Measurements from ENCODE around the gene FOLR3. TPM values are rescaled to one million over a fixed set of nuclear protein-coding genes. Genes with fewer than 3 reads are reported as not detected.
"Not testable (repeated sequence)": the region's sequence is repeated elsewhere in the genome, so short reads cannot be mapped to it uniquely, and the experiment has no call there.

The FOLR3 gene
- total RNA-seq, 1 experiment from 2014 or later = not detected

GRCh38 chr11:72139500-72139899 lies 4.0 kb downstream of the FOLR3 start:
- peaks cover 27% of the 10 kb centered on the region for H3K27me3 Mint-ChIP-seq (ENCODE audit: low read depth)
- no peaks in the 10 kb centered on the region for H3K36me3 Mint-ChIP-seq
- H3K9me3 Mint-ChIP-seq = no peaks in the 10 kb centered on the region
- ChIA-PET POLR2A (no interaction called here), CTCF (no interaction called here)
- DNase-seq (ENCODE audit: low spot score) (no peak), ATAC-seq (no peak)
- no peak overlapping the region for H3K27ac Mint-ChIP-seq
- TF ChIP-seq ETV6 (CRISPR knock-in tag; IDR thresholded peaks at IDR 0.05) = no peak
- TF ChIP-seq AFF4 (CRISPR knock-in tag; IDR thresholded peaks at IDR 0.05; ENCODE audit: borderline replicate concordance) = no peak
- TF ChIP-seq FOXK1 (CRISPR knock-in tag; IDR thresholded peaks at IDR 0.05) = no peak
- TF ChIP-seq GRHL2 (CRISPR knock-in tag; IDR thresholded peaks at IDR 0.05; ENCODE audit: insufficient replicate concordance, severe bottlenecking) = no peak
- TF ChIP-seq HMGA2 (CRISPR knock-in tag; IDR thresholded peaks at IDR 0.05) = no peak
- no peak overlapping the region for H3K4me3 Mint-ChIP-seq
- no peaks in the 10 kb centered on the region for H3K4me1 Mint-ChIP-seq

GRCh38 chr11:72140661-72141060 lies 5.1 kb downstream of the FOLR3 start:
- ChIA-PET POLR2A (no interaction called here), CTCF (interaction anchor here (0.6 kb wide), 1 partner anchor 331 kb away, joined by 3 read pairs; no protein-coding TSS in a partner anchor)
- TF ChIP-seq ZNF263 (CRISPR knock-in tag; IDR thresholded peaks at IDR 0.05; ENCODE audit: low read depth) (no peak), FOXP4 (CRISPR knock-in tag; IDR thresholded peaks at IDR 0.05) (no peak), ZNF425 (CRISPR knock-in tag; conservative IDR thresholded peaks at IDR 0.05) (no peak), ETV6 (CRISPR knock-in tag; IDR thresholded peaks at IDR 0.05) (no peak), JAZF1 (CRISPR knock-in tag; IDR thresholded peaks at IDR 0.05) (no peak), ESRRA (CRISPR knock-in tag; IDR thresholded peaks at IDR 0.05; ENCODE audit: borderline replicate concordance) (no peak), E2F5 (CRISPR knock-in tag; IDR thresholded peaks at IDR 0.05) (no peak), ZNF232 (CRISPR knock-in tag; IDR thresholded peaks at IDR 0.05) (no peak), NFATC4 (CRISPR knock-in tag; IDR thresholded peaks at IDR 0.05) (no peak)
- Mint-ChIP-seq H3K4me3 (no peak overlapping the region), H3K36me3 (no peaks in the 10 kb centered on the region), H3K27me3 (ENCODE audit: low read depth) (peaks cover 27% of the 10 kb centered on the region), H3K4me1 (no peaks in the 10 kb centered on the region), H3K9me3 (no peaks in the 10 kb centered on the region), H3K27ac (no peak overlapping the region)
- no peak for ATAC-seq
- DNase-seq (ENCODE audit: low spot score) = no peak

GRCh38 chr11:72141066-72141465 lies 5.5 kb downstream of the FOLR3 start:
- Mint-ChIP-seq H3K27ac (no peak overlapping the region), H3K4me1 (no peaks in the 10 kb centered on the region), H3K27me3 (ENCODE audit: low read depth) (peaks cover 27% of the 10 kb centered on the region), H3K9me3 (no peaks in the 10 kb centered on the region), H3K36me3 (no peaks in the 10 kb centered on the region), H3K4me3 (no peak overlapping the region)
- ATAC-seq (no peak), DNase-seq (ENCODE audit: low spot score) (no peak)
- ChIA-PET CTCF (interaction anchor here (0.6 kb wide), 1 partner anchor 331 kb away, joined by 3 read pairs; no protein-coding TSS in a partner anchor), POLR2A (no interaction called here)
- TF ChIP-seq HMGXB4 (CRISPR knock-in tag; IDR thresholded peaks at IDR 0.05) (no peak), CREB1 (CRISPR knock-in tag; IDR thresholded peaks at IDR 0.05) (no peak), CBFB (CRISPR knock-in tag; IDR thresholded peaks at IDR 0.05; ENCODE audit: low read depth) (no peak)

- CTCF ChIA-PET = interaction anchor here (0.8 kb wide), 1 partner anchor 39 kb away, joined by 4 read pairs; no protein-coding TSS in a partner anchor
- H3K27ac Mint-ChIP-seq; H3K4me3 Mint-ChIP-seq; H3K36me3 Mint-ChIP-seq; ATAC-seq; H3K4me1 Mint-ChIP-seq; POLR2A ChIA-PET; DNase-seq (ENCODE audit: low spot score); H3K9me3 Mint-ChIP-seq: not testable (repeated sequence)
- peaks cover 27% of the 10 kb centered on the region for H3K27me3 Mint-ChIP-seq (ENCODE audit: low read depth)
Measured at GRCh38 chr11:72142086-72142485, 6.6 kb downstream of the FOLR3 start.

- H3K36me3 Mint-ChIP-seq; ATAC-seq; H3K4me1 Mint-ChIP-seq; H3K4me3 Mint-ChIP-seq; DNase-seq (ENCODE audit: low spot score); POLR2A ChIA-PET; H3K9me3 Mint-ChIP-seq; H3K27ac Mint-ChIP-seq: not testable (repeated sequence)
- H3K27me3 Mint-ChIP-seq (ENCODE audit: low read depth) = peaks cover 27% of the 10 kb centered on the region
- CTCF ChIA-PET = interaction anchor here (0.8 to 1.9 kb wide), 3 partner anchors 38 to 51 kb away, joined by 4 to 9 read pairs (median 7); no protein-coding TSS in a partner anchor
Measured at GRCh38 chr11:72142543-72142942, 7.0 kb downstream of the FOLR3 start.

Measured in WTC11 (cell line).